GM18505 (cell line): ENCODE results near the gene CDC42BPB.

Source experiments
- ATAC-seq: cut with Tn5 transposase; IDR thresholded peaks from one replicate; pipeline ENCODE4 v1.9.1; 2021; ENCODE audit not compliant: unreplicated experiment
- POLR2A ChIP-seq: IDR thresholded peaks from 4 replicates; pipeline ENCODE4 v1.6.1; 2011; ENCODE audit warnings: borderline replicate concordance; ENCODE audit not compliant: insufficient read depth, insufficient read length; ENCODE audit errors: extremely low read depth

The CDC42BPB gene

GRCh38 chr14:103022685-103023044 lies 34.7 kb downstream of the CDC42BPB start:
- no peak for ATAC-seq
- no peak for TF ChIP-seq POLR2A

GRCh38 chr14:103022002-103022684 lies 35.2 kb downstream of the CDC42BPB start:
- no peak for TF ChIP-seq POLR2A
- ATAC-seq = no peak

- ATAC-seq = no peak
Observed at GRCh38 chr14:103021684-103022001, 35.7 kb downstream of the CDC42BPB start.

GRCh38 chr14:103020271-103021170 lies 36.8 kb downstream of the CDC42BPB start:
- ATAC-seq = no peak
- no peak for TF ChIP-seq POLR2A

More at GRCh38 chr14:103021684-103022001, 35.7 kb downstream of the CDC42BPB start:
- no peak for TF ChIP-seq POLR2A

GRCh38 chr14:103019826-103020225 lies 37.5 kb downstream of the CDC42BPB start:
- ATAC-seq = no peak
- no peak for TF ChIP-seq POLR2A

DNA sequence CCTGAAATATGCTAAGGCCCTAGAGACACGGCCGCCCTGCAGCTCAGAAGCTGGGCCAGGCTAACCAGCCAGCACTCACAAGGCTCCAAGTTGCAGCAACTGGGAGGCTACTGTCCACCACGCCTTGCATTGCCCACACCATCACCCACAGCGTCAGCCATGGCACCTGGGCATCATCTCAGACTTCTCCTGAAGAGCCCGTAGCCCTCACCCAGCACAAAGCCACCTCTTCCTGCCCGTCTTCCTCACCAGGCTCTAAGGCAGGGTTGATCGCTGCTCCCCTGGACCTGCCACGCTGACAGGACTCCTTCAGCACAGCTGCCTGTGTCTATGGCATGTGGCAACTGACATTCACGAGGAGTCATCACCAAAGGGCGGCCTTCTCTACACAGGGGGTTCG lies 38.1 kb downstream of the CDC42BPB start:
- ATAC-seq = no peak
- no peak for TF ChIP-seq POLR2A

- TF ChIP-seq POLR2A = no peak
- no peak for ATAC-seq
Observed at GRCh38 chr14:103016594-103016993, 40.8 kb downstream of the CDC42BPB start.

GRCh38 chr14:103016071-103016470 lies 41.3 kb downstream of the CDC42BPB start:
- no peak for ATAC-seq
- TF ChIP-seq POLR2A = no peak

- no peak for ATAC-seq
Observed at GRCh38 chr14:103015426-103015825, 41.9 kb downstream of the CDC42BPB start.

GRCh38 chr14:103014466-103015228 lies 42.7 kb downstream of the CDC42BPB start:
- TF ChIP-seq POLR2A = no peak

More at GRCh38 chr14:103015426-103015825, 41.9 kb downstream of the CDC42BPB start:
- TF ChIP-seq POLR2A = no peak

DNA sequence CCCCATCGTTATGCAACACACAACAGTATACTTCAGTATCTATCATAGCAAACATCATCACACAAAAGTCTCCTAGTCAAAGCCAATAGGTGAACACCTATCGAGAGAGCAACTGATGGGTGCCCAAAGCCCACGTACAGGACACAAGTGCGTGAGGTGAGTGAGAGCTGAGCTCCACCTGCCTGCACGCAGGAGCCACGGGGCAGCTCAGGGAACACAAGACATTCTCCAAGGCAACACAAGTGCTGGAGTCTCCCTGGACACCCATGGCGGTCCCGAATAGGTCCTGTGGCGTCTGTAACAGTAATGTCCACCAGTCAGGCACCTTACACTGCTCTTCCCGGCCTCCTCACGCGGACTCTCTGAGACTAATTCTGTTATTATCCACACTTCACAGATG lies 44.3 kb downstream of the CDC42BPB start:
- TF ChIP-seq POLR2A = no peak
- ATAC-seq = no peak

More at GRCh38 chr14:103014466-103015228, 42.7 kb downstream of the CDC42BPB start:
- no peak for ATAC-seq

DNA sequence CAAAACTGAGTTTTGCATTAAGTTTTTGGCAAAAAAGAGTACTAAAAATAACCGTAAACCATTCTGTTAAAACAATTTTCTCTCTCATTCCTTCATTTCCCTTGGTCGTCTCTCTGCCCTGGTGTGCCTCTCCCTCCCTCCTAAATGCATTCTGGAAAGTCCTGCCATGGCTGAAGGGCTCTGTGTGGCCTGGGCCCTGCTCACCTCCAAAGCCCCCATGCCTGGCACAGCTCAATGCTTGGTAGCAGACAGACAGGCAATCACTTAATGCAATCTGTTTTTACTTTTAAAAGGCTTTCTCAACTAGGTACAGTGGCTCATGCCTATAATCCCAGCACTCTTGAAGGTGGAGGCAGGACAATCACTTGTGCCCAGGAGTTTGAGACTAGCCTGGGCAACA lies 47.8 kb downstream of the CDC42BPB start:
- no peak for ATAC-seq
- no peak for TF ChIP-seq POLR2A

GRCh38 chr14:103008768-103009357 lies 48.5 kb downstream of the CDC42BPB start:
- ATAC-seq = no peak
- TF ChIP-seq POLR2A = no peak

DNA sequence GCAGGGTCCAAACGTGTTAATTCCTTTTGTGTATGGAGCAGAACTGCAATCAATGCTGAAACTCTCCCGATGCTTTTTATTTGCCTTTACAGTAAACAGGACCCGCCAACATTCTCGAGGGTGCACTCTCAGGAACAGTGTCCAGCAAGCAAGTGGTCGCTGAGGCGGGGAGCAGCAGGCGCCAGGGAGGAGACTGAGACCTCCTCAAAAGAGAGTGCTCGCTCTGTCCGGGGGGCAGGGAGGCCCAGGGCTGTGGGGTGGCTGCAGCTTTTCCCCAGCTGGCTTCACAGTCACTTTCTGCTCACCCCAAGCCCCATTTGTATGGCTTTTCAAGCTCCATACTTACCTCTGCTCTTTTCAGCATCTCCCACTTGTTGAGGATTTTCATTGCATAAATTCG lies 49.2 kb downstream of the CDC42BPB start:
- no peak for TF ChIP-seq POLR2A
- no peak for ATAC-seq

- no peak for ATAC-seq
- TF ChIP-seq POLR2A = no peak
Observed at GRCh38 chr14:103007555-103007954, 49.8 kb downstream of the CDC42BPB start.
